AG04450 (cell line): ENCODE measurements around the gene SLC35E2B. TPM values are rescaled to one million over a fixed set of nuclear protein-coding genes. Genes with fewer than 3 reads are reported as not detected.

Experiments used
- CTCF ChIA-PET: fragments of 300-600, 350-600 bp; formaldehyde crosslinking; extraction: SDS; loops from one replicate; lab custom pipeline; 2022; ENCODE audit warnings: antibody characterized with exemption, inconsistent platforms; lab: Charles Lee
- POLR2A ChIA-PET: fragments of 350-600 bp; formaldehyde crosslinking; extraction: SDS; loops from one replicate; lab custom pipeline; 2021; ENCODE audit warnings: antibody characterized with exemption, inconsistent platforms; lab: Yijun Ruan, JAX
- DNase-seq: peaks from one replicate; pipeline ENCODE4 v3.0.0-alpha.2; 2011; ENCODE audit warnings: low read depth, low spot score
- H3K27ac ChIP-seq: one replicate; pipeline ENCODE4 v1.5.1; 2012; ENCODE audit warnings: low read depth, low read length, control low read depth
- H3K27me3 ChIP-seq: one replicate; pipeline ENCODE4 v1.6.0; 2012; ENCODE audit warnings: low read length; ENCODE audit not compliant: control insufficient read depth, insufficient read depth
- H3K4me3 ChIP-seq: 2 replicates; pipeline ENCODE4 v1.5.1; 2011; ENCODE audit warnings: mild to moderate bottlenecking, low read depth, low read length, control low read depth
- H3K9me3 ChIP-seq: 2 replicates; pipeline ENCODE4 v1.5.1; 2012; ENCODE audit warnings: low read length; ENCODE audit not compliant: control insufficient read depth, insufficient read depth
- polyA plus RNA-seq: library from polyadenylated mRNA; depleted of rRNA; stranded (reverse); fragments of >200 nt; gene quantifications from 2 replicates; pipeline ENCODE4 v1.2.3, GENCODE V29; 2011; rRNA removed
- TF ChIP-seq, protein P1 (sequence below): IDR thresholded peaks from 2 replicates; pipeline ENCODE4 v1.5.1; 2011; ENCODE audit warnings: low read depth, low read length, control low read depth, inconsistent platforms

Gene SLC35E2B
- polyA plus RNA-seq, 1 experiment = 30.5 TPM

DNA sequence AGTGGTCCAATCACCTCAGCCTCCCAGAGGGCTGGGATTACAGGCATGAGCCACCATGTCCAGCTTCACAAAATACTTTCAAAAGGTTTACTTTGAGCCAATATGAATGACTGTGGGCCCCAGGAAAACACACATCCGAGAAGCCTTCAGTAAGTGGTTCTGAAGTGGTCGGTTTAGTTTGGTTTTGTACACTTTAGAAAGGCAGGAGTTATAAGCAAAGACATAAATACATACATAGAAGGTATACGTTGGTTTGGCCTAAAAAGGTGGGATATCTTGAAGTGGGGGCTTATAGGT lies 80.5 kb downstream of the SLC35E2B start:
- no peaks in the 10 kb centered on the region; the same call in 1 of the 2 replicates for H3K9me3 ChIP-seq
- H3K27ac ChIP-seq = no peak overlapping the region
- TF ChIP-seq, protein P1, sequence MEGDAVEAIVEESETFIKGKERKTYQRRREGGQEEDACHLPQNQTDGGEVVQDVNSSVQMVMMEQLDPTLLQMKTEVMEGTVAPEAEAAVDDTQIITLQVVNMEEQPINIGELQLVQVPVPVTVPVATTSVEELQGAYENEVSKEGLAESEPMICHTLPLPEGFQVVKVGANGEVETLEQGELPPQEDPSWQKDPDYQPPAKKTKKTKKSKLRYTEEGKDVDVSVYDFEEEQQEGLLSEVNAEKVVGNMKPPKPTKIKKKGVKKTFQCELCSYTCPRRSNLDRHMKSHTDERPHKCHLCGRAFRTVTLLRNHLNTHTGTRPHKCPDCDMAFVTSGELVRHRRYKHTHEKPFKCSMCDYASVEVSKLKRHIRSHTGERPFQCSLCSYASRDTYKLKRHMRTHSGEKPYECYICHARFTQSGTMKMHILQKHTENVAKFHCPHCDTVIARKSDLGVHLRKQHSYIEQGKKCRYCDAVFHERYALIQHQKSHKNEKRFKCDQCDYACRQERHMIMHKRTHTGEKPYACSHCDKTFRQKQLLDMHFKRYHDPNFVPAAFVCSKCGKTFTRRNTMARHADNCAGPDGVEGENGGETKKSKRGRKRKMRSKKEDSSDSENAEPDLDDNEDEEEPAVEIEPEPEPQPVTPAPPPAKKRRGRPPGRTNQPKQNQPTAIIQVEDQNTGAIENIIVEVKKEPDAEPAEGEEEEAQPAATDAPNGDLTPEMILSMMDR = no peak
- no peak for DNase-seq
- ChIA-PET CTCF (no interaction called here), POLR2A (no interaction called here)
- no peak overlapping the region for H3K4me3 ChIP-seq
- no peaks in the 10 kb centered on the region for H3K27me3 ChIP-seq

DNA sequence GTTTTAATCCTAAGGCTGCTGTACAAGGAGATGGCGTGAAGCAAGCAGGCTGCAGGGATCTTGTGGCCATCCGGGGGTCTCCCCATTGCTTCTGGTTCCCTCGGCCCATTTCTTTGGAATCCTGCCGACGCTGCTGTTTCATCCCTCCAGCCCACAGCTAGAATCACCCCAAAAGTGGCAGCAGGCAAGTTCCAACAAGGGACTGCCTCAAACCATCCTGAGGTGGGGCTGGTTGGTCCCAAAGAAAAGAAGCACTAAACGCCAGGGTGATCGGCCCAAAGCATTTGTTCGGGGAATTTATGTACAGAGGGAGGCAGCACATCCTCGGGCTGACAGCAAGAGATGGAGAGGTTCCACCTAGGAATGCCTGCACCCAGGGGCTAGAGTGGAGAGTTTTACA lies 81.8 kb downstream of the SLC35E2B start:
- Histone ChIP-seq H3K9me3 (no peaks in the 10 kb centered on the region; the same call in 1 of the 2 replicates), H3K4me3 (no peak overlapping the region), H3K27ac (no peak overlapping the region), H3K27me3 (no peaks in the 10 kb centered on the region)
- TF ChIP-seq, protein P1 = no peak
- CTCF ChIA-PET = no interaction called here
- DNase-seq = no peak
- POLR2A ChIA-PET = no interaction called here

DNA sequence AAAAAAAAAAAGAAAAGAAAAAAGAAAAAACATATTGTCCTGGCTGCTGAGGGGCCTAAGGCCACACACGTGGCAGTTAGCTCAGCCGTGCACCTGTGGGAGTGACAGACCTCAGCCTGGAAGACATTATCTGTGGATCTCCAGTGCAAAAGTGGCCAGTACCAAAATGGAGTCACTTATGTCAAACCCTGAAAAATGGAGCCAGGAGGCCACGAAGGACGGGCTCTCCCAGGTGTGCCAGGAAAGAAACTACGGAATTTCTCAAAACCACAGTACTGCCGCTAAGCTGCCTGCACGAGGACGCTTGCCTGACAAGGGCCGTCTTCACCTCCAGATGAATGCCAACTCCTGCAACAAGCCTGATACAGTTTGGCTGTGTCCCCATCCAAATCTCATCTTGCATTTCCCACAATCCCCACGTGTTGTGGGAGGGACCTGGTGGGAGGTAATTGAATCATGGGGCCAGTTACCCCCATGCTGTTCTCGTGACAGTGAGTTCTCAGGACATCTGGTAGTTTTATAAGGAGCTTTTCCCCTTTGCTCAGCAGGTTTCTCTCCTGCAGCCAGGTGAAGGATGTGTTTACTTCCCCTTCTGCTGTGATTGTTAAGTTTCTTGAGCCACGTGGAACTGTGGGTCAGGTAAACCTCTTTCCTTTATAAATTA lies 82.6 kb downstream of the SLC35E2B start:
- CTCF ChIA-PET = no interaction called here
- POLR2A ChIA-PET = no interaction called here

More for the DNA sequence above, 82.6 kb downstream of the SLC35E2B start:
- TF ChIP-seq, protein P1 = no peak
- Histone ChIP-seq H3K4me3 (no peak overlapping the region), H3K27ac (no peak overlapping the region), H3K9me3 (no peaks in the 10 kb centered on the region; the same call in 1 of the 2 replicates), H3K27me3 (no peaks in the 10 kb centered on the region)
- no peak for DNase-seq

Other genes starting within 250 kb of the SLC35E2B start
- 0.04 TPM in 1 of 2 replicates, not detected in the other for gene ATAD3C, start 243.1 kb downstream of the SLC35E2B start, polyA plus RNA-seq
- gene ATAD3B, start 221.0 kb downstream of the SLC35E2B start, polyA plus RNA-seq = 7.7 and 10.2 TPM in 2 replicates
- 8.5 and 11.0 TPM in 2 replicates for gene ATAD3A, start 180.6 kb downstream of the SLC35E2B start, polyA plus RNA-seq
- gene TMEM240, start 152.2 kb downstream of the SLC35E2B start, polyA plus RNA-seq = 5.1 and 7.2 TPM in 2 replicates
- 104 and 113 TPM in 2 replicates for gene SSU72, start 117.9 kb downstream of the SLC35E2B start, polyA plus RNA-seq
- 1.4 and 2.3 TPM in 2 replicates for gene FNDC10, start 92.7 kb downstream of the SLC35E2B start, polyA plus RNA-seq
- 9.4 and 14.0 TPM in 2 replicates for gene MIB2, start 77.3 kb downstream of the SLC35E2B start, polyA plus RNA-seq
- 4.9 and 7.1 TPM in 2 replicates for gene MMP23B, start 60.6 kb downstream of the SLC35E2B start, polyA plus RNA-seq
- gene CDK11B, start 33.8 kb downstream of the SLC35E2B start, polyA plus RNA-seq = 6.7 and 13.3 TPM in 2 replicates
- gene CDK11A, start 31.6 kb upstream of the SLC35E2B start, polyA plus RNA-seq = 6.0 and 10.6 TPM in 2 replicates
- gene NADK, start 85.7 kb upstream of the SLC35E2B start, polyA plus RNA-seq = 37.8 and 39.8 TPM in 2 replicates
- 400 and 437 TPM in 2 replicates for gene GNB1, start 198.3 kb upstream of the SLC35E2B start, polyA plus RNA-seq
- gene CALML6, start 222.5 kb upstream of the SLC35E2B start, polyA plus RNA-seq = 0.21 TPM in 2 replicates
- 0.30 and 0.53 TPM in 2 replicates for gene TMEM52, start 226.5 kb upstream of the SLC35E2B start, polyA plus RNA-seq